ENCODE measurements around the gene ACBD4. TPM values are rescaled to one million over a fixed set of nuclear protein-coding genes. Genes with fewer than 3 reads are reported as not detected.

The ACBD4 gene
- total and polyA plus RNA-seq, 2 of the 13 experiments (the other 11 are each of a cell fraction or from before 2014, with no cell fraction given), result 16.1 to 26.9 TPM

DNA sequence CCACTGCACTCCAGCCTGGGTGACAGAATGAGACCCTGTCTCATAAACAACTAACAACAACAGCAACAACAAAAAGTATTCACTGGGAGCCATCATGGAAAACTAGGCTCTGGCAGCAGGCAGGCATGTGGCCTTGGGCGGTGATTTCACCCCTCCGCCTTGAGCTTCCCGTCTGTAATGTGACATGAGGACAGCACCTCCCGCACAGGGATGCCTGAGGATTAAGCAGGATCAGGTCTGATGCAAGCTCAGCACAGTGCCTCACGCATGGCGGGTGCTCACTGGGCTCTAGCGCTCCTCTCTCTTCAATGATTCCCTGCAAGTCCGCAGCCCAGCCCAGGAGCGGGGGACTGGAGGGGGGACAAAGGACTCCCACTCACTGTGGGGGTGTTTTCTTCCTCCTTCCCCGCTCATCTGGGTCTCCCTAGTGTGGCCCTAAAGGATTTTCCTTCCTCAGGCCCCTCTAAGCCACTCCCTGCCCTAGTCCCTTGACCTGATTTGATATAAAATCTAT lies 6.0 kb upstream of the ACBD4 start (continued):
- TF ChIP-seq ZNF740 (CRISPR knock-in tag; IDR thresholded peaks at IDR 0.05), result no peak
- TF ChIP-seq ZNF572 (CRISPR knock-in tag; IDR thresholded peaks at IDR 0.05), result no peak
- TF ChIP-seq BCL6 (CRISPR knock-in tag; IDR thresholded peaks at IDR 0.05), result peak; percentile 43; the same call in 1 of the 2 replicates
- no peak for TF ChIP-seq FLYWCH1 (CRISPR knock-in tag; IDR thresholded peaks at IDR 0.05)
- TF ChIP-seq RBM22 (optimal IDR thresholded peaks at IDR 0.05; ENCODE audit: low read length), result no peak
- TF ChIP-seq TEAD3 (CRISPR knock-in tag; optimal IDR thresholded peaks at IDR 0.05; ENCODE audit: borderline replicate concordance), result peak; percentile 80
- no peak for TF ChIP-seq MAZ (IDR thresholded peaks at IDR 0.05; ENCODE audit: borderline replicate concordance, low read depth, low read length)
- TF ChIP-seq MAZ (CRISPR knock-in tag; IDR thresholded peaks at IDR 0.05; ENCODE audit: low read depth), result no peak
- 0 out of 2 replicates have a peak, but pooled peaks have one; percentile 38 for TF ChIP-seq HBP1 (CRISPR knock-in tag; IDR thresholded peaks at IDR 0.05; ENCODE audit: low read depth)
- TF ChIP-seq, protein P1, sequence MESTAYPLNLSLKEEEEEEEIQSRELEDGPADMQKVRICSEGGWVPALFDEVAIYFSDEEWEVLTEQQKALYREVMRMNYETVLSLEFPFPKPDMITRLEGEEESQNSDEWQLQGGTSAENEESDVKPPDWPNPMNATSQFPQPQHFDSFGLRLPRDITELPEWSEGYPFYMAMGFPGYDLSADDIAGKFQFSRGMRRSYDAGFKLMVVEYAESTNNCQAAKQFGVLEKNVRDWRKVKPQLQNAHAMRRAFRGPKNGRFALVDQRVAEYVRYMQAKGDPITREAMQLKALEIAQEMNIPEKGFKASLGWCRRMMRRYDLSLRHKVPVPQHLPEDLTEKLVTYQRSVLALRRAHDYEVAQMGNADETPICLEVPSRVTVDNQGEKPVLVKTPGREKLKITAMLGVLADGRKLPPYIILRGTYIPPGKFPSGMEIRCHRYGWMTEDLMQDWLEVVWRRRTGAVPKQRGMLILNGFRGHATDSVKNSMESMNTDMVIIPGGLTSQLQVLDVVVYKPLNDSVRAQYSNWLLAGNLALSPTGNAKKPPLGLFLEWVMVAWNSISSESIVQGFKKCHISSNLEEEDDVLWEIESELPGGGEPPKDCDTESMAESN (CRISPR knock-in tag; conservative IDR thresholded peaks at IDR 0.05), result no peak
- peak; percentile 29; the same call in 1 of the 2 replicates for TF ChIP-seq NR0B2 (CRISPR knock-in tag; IDR thresholded peaks at IDR 0.05)
- no peak for TF ChIP-seq ZNF121 (CRISPR knock-in tag; IDR thresholded peaks at IDR 0.05)
- TF ChIP-seq BHLHE40 (IDR thresholded peaks at IDR 0.05; ENCODE audit: low read length), result no peak
- no peak for TF ChIP-seq EHMT2 (IDR thresholded peaks at IDR 0.05; ENCODE audit: borderline replicate concordance, low read depth, low read length)
- peak; percentile 29; the same call in 1 of the 2 replicates for TF ChIP-seq MXD4 (CRISPR knock-in tag; IDR thresholded peaks at IDR 0.05)
- peak; percentile 47; the same call in 1 of the 2 replicates for TF ChIP-seq TAF1 (CRISPR knock-in tag; IDR thresholded peaks at IDR 0.05)
- TF ChIP-seq TBP (CRISPR knock-in tag; IDR thresholded peaks at IDR 0.05), result no peak
- TF ChIP-seq BRCA1 (CRISPR knock-in tag; IDR thresholded peaks at IDR 0.05), result no peak
- TF ChIP-seq ZNF589 (CRISPR knock-in tag; conservative IDR thresholded peaks at IDR 0.05), result no peak
- no peak for TF ChIP-seq ZNF124 (CRISPR knock-in tag; IDR thresholded peaks at IDR 0.05)
- no peak for TF ChIP-seq ZNF451 (CRISPR knock-in tag; IDR thresholded peaks at IDR 0.05)
- TF ChIP-seq E2F1 (CRISPR knock-in tag; IDR thresholded peaks at IDR 0.05), result no peak
- no peak for TF ChIP-seq TRIM24 (CRISPR knock-in tag; IDR thresholded peaks at IDR 0.05)
- 0 out of 2 replicates have a peak, but pooled peaks have one; percentile 50 for TF ChIP-seq MZF1 (CRISPR knock-in tag; IDR thresholded peaks at IDR 0.05; ENCODE audit: borderline replicate concordance)
- TF ChIP-seq SMAD9 (CRISPR knock-in tag; IDR thresholded peaks at IDR 0.05), result no peak
- TF ChIP-seq, protein P2, sequence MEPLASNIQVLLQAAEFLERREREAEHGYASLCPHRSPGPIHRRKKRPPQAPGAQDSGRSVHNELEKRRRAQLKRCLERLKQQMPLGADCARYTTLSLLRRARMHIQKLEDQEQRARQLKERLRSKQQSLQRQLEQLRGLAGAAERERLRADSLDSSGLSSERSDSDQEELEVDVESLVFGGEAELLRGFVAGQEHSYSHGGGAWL (CRISPR knock-in tag; IDR thresholded peaks at IDR 0.05), result peak; percentile 34; the same call in 1 of the 2 replicates
- TF ChIP-seq SCMH1 (CRISPR knock-in tag; IDR thresholded peaks at IDR 0.05; ENCODE audit: borderline replicate concordance), result no peak
